GM21737 (cell line): ENCODE results near the gene CDH4.
"Not testable (repeated sequence)": the region's sequence is repeated elsewhere in the genome, so short reads cannot be mapped to it uniquely, and the experiment has no call there.

Source experiments
- ATAC-seq: cut with Tn5 transposase; IDR thresholded peaks from one replicate; pipeline ENCODE4 v1.9.1; 2021; ENCODE audit warnings: mild to moderate bottlenecking, moderate library complexity; ENCODE audit not compliant: unreplicated experiment

Gene CDH4

GRCh38 chr20:61253640-61254511, 1.8 kb downstream of the CDH4 start:
- ATAC-seq = no peak

GRCh38 chr20:61254881-61255626, 3.0 kb downstream of the CDH4 start:
- ATAC-seq = no peak

DNA sequence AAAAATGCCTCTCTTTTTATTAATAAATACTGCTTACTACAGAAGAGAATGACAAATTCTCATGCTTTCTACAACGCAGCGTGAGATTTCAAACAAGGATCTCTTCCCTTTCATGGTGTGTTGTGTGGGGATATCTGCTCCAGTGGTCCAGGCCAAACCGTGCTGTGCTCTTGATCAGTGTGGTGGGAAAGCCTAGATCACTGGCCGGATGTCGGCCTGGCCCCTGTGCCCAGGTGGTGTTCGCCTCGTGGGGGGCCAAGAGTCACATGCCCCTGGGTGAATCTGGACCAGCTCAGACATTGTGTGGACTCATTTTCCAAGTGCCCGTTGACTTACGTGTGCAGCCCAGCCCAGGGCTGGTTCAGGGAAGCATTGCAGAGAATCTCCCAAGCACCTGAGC, 4.3 kb downstream of the CDH4 start:
- ATAC-seq = no peak

- ATAC-seq = no peak
Measured at GRCh38 chr20:61256824-61257223, 4.8 kb downstream of the CDH4 start.

DNA sequence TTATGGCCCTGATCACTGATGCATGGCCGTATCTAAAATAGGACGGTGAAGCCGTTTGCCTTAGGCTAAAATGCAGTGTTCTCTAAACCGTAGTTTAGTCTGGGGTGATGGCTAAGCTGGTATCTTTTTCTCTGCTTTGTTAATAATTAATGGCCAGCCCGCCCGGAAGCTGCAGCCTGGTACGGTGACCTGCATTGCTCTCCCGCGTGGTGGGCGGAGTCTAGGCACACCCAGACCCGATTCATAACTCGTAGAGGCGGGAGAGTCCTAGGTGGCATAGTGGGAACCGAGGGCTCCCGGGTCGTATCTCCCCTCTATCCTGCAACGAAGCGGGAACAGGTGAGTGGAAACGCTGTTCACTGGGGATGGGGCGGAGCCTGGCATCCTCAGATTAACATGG, 5.5 kb downstream of the CDH4 start:
- no peak for ATAC-seq

DNA sequence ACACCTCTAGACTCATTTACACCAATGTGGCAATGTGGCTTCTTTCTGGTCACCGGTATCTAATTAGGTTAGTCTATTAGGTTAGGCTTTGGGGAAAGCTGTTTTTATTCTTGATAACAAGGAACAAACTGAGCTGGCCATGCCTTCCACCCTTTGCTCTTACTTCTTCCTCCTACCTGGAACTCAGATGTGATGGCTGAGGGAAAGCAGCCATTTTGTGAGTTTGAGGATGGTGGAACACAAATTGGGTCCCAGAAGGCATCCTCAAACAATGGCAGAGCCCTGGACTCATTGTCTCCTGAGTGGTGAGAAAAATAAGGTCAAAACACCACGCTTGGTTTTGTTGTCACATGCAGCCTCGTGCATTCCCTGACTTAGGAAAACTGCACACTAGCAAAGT, 7.7 kb downstream of the CDH4 start:
- no peak for ATAC-seq

- no peak for ATAC-seq
Measured at GRCh38 chr20:61260905-61261304, 8.8 kb downstream of the CDH4 start.

- no peak for ATAC-seq
Measured at GRCh38 chr20:61262036-61262435, 10.0 kb downstream of the CDH4 start.

- ATAC-seq = no peak
Measured at GRCh38 chr20:61262514-61262913, 10.5 kb downstream of the CDH4 start.

DNA sequence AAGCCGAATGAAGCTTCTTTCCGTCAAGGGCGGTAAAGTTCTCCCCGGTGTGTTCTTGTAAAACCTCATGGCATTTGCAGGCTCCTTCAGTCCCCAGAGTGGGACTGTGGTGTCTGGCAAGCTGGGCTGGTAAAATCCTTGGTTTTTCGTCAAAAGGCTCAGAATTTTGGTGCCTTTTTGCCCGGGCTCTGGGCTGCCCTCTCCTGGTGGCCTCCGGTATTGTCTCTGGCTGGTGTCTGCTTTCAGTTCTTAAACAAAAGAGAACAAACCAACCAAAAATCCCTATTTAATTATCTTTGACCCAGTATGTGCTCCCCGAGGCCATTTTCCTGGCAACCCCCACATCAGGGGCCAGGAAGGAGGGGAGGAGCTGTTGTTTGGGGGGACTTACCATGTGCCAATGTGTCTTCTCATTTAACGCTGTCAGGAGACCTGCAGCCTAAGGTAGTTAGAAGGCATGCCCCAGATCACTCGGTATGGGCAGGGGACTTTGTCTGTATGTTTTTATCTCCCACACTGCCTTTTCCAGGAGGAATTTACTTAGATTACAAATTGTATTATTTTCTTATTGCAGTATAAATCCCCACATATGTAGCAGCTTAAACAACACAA, 11.1 kb downstream of the CDH4 start:
- no peak for ATAC-seq

GRCh38 chr20:61263938-61264337, 11.9 kb downstream of the CDH4 start:
- no peak for ATAC-seq

- no peak for ATAC-seq
Measured at GRCh38 chr20:61267241-61267640, 15.2 kb downstream of the CDH4 start.

GRCh38 chr20:61268024-61268423, 16.0 kb downstream of the CDH4 start:
- ATAC-seq = no peak

- no peak for ATAC-seq
Measured at GRCh38 chr20:61271312-61272231, 19.5 kb downstream of the CDH4 start.

DNA sequence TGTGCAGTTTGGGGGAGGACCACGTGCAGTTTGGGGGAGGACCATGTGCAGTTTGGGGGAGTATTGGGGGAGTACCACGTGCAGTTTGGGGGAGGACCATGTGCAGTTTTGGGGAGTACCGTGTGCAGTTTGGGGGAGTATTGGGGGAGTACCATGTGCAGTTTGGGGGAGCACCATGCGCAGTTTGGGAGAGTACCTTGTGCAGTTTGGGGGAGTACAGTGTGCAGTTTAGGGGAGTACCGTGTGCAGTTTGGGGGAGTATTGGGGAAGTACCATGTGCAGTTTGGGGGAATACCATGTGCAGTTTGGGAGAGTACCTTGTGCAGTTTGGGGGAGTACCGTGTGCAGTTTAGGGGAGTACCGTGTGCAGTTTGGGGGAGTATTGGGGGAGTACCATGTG, 21.0 kb downstream of the CDH4 start:
- not testable (repeated sequence) for ATAC-seq

GRCh38 chr20:61273666-61274065, 21.6 kb downstream of the CDH4 start:
- not testable (repeated sequence) for ATAC-seq

DNA sequence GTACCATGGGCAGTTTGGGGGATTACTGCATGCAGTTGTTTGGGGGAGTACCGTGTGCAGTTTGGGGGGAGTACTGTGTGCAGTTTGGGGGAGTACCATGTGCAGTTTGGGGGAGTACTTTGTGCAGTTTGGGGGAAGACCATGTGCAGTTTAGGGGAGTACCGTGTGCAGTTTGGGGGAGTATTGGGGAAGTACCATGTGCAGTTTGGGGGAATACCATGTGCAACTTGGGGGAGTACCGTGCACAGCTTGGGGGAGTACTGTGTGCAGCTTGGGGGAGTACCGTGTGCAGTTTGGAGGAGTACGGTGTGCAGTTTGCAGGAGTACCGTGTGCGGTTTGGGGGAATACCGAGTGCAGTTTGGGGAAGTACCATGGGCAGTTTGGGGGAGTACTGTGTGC, 22.3 kb downstream of the CDH4 start:
- ATAC-seq = no peak

DNA sequence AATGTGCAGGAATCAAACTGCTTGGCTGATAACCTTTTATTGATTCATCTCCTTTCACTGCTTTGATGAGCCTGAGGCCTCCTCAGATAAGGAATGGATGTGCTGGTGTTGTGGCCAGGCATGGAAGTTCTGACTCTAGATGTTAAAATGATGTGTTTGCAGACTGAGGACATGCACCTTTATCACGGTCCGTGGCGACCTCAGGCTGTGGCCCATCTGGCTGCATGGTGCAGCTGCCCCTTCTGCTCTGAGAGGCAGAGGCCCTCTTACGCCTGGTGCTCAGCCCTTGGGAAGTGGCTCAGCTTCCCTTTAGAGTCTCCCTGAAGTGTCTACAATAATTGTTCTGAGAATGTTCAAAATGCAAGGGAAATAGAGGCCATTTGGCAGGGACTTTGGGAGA, 26.2 kb downstream of the CDH4 start:
- ATAC-seq = no peak

GRCh38 chr20:61279621-61280150, 27.6 kb downstream of the CDH4 start:
- ATAC-seq = no peak

GRCh38 chr20:61280217-61280980, 28.3 kb downstream of the CDH4 start:
- ATAC-seq = no peak
